B cell (primary cell): ENCODE results near the gene CTNNA1. TPM values are rescaled to one million over a fixed set of nuclear protein-coding genes. Genes with fewer than 3 reads are reported as not detected.

ENCODE experiments used
- ATAC-seq: fragments of 200-7000 bp; cut with Tn5 transposase; one replicate; pipeline ENCODE4 v1.10.0; 2021; ENCODE audit warnings: low read depth, mild to moderate bottlenecking, moderate number of reproducible peaks, moderate library complexity
- CTCF ChIA-PET: fragments of 350-600 bp; sonication (Branson Sonifier 250); formaldehyde crosslinking; loops from one replicate; lab custom pipeline; 2021; ENCODE audit warnings: antibody characterized with exemption, inconsistent platforms; lab: Charles Lee
- POLR2A ChIA-PET: fragments of 350-600 bp; sonication (Branson Sonifier 250); formaldehyde crosslinking; loops from one replicate; lab custom pipeline; 2021; ENCODE audit warnings: antibody characterized with exemption; lab: Charles Lee
- DNase-seq: peaks from one replicate; pipeline ENCODE4 v3.0.0; 2013
- H2AFZ ChIP-seq: 2 replicates; pipeline ENCODE4 v1.6.1; 2012; ENCODE audit warnings: mild to moderate bottlenecking, low read depth, low read length; ENCODE audit not compliant: insufficient read depth, poor library complexity, severe bottlenecking
- H3K27ac ChIP-seq, 2 donors: 1 replicate in 1 of 2; 2 replicates in 1 of 2; pipeline ENCODE4 v1.5.1; 2012 to 2013; ENCODE audit warnings: low read length in 2 of 2, mild to moderate bottlenecking in 2 of 2, moderate library complexity in 1 of 2
- H3K27me3 ChIP-seq, 4 experiments: fragments of 200-600 bp in 1 of 4; sonication (generic) in 1 of 4; replicated peaks in 1 of 4; 1 replicate in 2 of 4; 2 replicates in 2 of 4; pipeline versions ENCODE4 v1.6.1 to v1.7.0; 2013 to 2016; ENCODE audit warnings: low read length in 3 of 4, mild to moderate bottlenecking in 2 of 4, mixed read lengths in 1 of 4, moderate library complexity in 1 of 4; ENCODE audit not compliant: insufficient read depth in 4 of 4, control insufficient read depth in 3 of 4; ENCODE audit errors: control extremely low read depth in 1 of 4
- H3K36me3 ChIP-seq, 2 experiments: replicated peaks in 1 of 2; 1 replicate in 1 of 2; 2 replicates in 1 of 2; pipeline versions ENCODE4 v1.6.1 to v1.7.1; 2013; ENCODE audit warnings: low read length in 1 of 2; ENCODE audit not compliant: insufficient read depth in 2 of 2, control insufficient read depth in 1 of 2; ENCODE audit errors: control extremely low read depth in 1 of 2, extremely low read depth in 1 of 2
- H3K4me1 ChIP-seq, 2 donors: fragments of 200-600 bp in 1 of 2; sonication (generic) in 1 of 2; 1 replicate in 1 of 2; 2 replicates in 1 of 2; pipeline versions ENCODE4 v1.5.1 to v1.6.1; 2013 to 2017; ENCODE audit warnings: low read length in 2 of 2; ENCODE audit not compliant: control insufficient read depth in 2 of 2, insufficient read depth in 2 of 2
- H3K4me2 ChIP-seq: replicated peaks from 2 replicates; pipeline ENCODE3; 2012; ENCODE audit warnings: mild to moderate bottlenecking, low read depth, low read length; ENCODE audit not compliant: poor library complexity, severe bottlenecking
- H3K4me3 ChIP-seq, 5 experiments: fragments of 200-600 bp in 1 of 5; sonication (generic) in 1 of 5; 1 replicate in 3 of 5; 2 replicates in 2 of 5; pipeline versions ENCODE4 v1.5.1 to v1.7.0; 2011 to 2016; ENCODE audit warnings: low read length in 4 of 5, mild to moderate bottlenecking in 4 of 5, low read depth in 2 of 5, control low read depth in 1 of 5, moderate library complexity in 1 of 5; ENCODE audit not compliant: insufficient read depth in 1 of 5; ENCODE audit errors: control extremely low read depth in 1 of 5, extremely low read depth in 1 of 5
- H3K79me2 ChIP-seq: fragments of 200-600 bp; sonication (generic); one replicate; pipeline ENCODE4 v1.6.0; 2016; ENCODE audit warnings: low read length; ENCODE audit not compliant: control insufficient read depth, insufficient read depth
- H3K9ac ChIP-seq: fragments of 200-600 bp; sonication (generic); 2 replicates; pipeline ENCODE4 v1.6.1; 2017; ENCODE audit warnings: mild to moderate bottlenecking, low read length, moderate library complexity
- H3K9me3 ChIP-seq, 3 donors: one replicate each; pipeline versions ENCODE4 v1.6.1 to v1.7.1; 2013; ENCODE audit warnings: low read length in 2 of 3; ENCODE audit not compliant: control insufficient read depth in 2 of 3, insufficient read depth in 1 of 3; ENCODE audit errors: control extremely low read depth in 1 of 3
- H4K20me1 ChIP-seq: 2 replicates; pipeline ENCODE4 v1.6.0; 2012; ENCODE audit warnings: mild to moderate bottlenecking, low read length; ENCODE audit not compliant: insufficient read depth, control insufficient read depth, poor library complexity, severe bottlenecking
- H3K27ac Mint-ChIP-seq: one replicate; pipeline ENCODE4 v1.8.0; 2021; ENCODE audit warnings: mixed read lengths
- H3K27me3 Mint-ChIP-seq: one replicate; pipeline ENCODE4 v1.8.0; 2021; ENCODE audit warnings: mixed read lengths
- H3K4me1 Mint-ChIP-seq: one replicate; pipeline ENCODE4 v1.8.0; 2021; ENCODE audit warnings: mixed read lengths
- H3K4me3 Mint-ChIP-seq: one replicate; pipeline ENCODE4 v1.8.0; 2021; ENCODE audit warnings: mixed read lengths
- H3K9me3 Mint-ChIP-seq: one replicate; pipeline ENCODE4 v1.8.0; 2022; ENCODE audit warnings: mixed read lengths; ENCODE audit not compliant: insufficient read depth
- CTCF ChIP-seq: fragments of 200-600 bp; IDR thresholded peaks from one replicate; pipeline ENCODE4 v1.8.0; 2022; ENCODE audit warnings: antibody characterized with exemption, mild to moderate bottlenecking
- EZH2 ChIP-seq: IDR thresholded peaks from 2 replicates; pipeline ENCODE4 v1.6.1; 2012; ENCODE audit warnings: borderline replicate concordance, low read depth, mild to moderate bottlenecking, moderate library complexity, low read length; ENCODE audit not compliant: insufficient read depth, poor library complexity, severe bottlenecking
- WGBS: methylation state at CpG from one replicate; pipeline ENCODE4 v1.1.5; 2013; ENCODE audit warnings: missing lambda C conversion rate; ENCODE audit not compliant: insufficient coverage; 5-methylcytosine and 5-hydroxymethylcytosine counted together
- intact Hi-C: fragments of 100-400 bp; cut with micrococcal nuclease; formaldehyde crosslinking; loops from one replicate; pipeline ENCODE4 v1.10.0; 2022
- polyA plus RNA-seq: library from polyadenylated mRNA; depleted of rRNA; stranded (reverse); fragments of >200 nt; gene quantifications from 2 replicates; pipeline ENCODE4 v1.2.3, GENCODE V29; 2012
- total RNA-seq, 2 donors: library from RNA; stranded (reverse); fragments of 120-200 nt in 1 of 2; gene quantifications; 1 replicate in 1 of 2; 2 replicates in 1 of 2; pipeline versions ENCODE4 v1.2.3 to v1.2.4, GENCODE V29; 2013 to 2022

CTNNA1 gene
- total and polyA plus RNA-seq, 2 donors (not counting 1 experiment from before 2014, with no cell fraction given): 22.7 to 96.0 TPM

DNA sequence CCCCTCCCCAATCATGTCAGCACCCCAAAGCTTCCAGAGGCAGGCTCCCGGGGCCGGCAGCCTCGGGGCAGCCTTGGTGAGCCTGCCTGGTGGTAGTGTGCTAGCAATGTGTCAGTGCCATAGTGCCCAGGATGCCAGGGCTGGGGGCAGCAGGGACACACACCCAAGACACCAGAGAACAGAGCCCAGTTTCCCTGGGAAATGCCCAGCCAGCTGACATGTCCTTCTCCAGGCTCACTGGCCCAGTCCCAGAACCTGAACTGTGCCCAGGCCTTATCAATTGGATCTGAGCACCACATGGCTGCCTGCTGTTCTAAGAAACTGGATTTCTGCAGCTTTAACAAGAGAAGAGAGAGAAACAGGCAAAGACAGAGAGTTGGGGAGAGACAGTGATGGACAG is 196.8 kb downstream of the CTNNA1 start:
- no peak overlapping the region for H3K4me2 ChIP-seq
- DNase-seq: no peak
- Mint-ChIP-seq H3K27me3 (no peaks in the 10 kb centered on the region), H3K4me3 (no peak overlapping the region), H3K4me1 (peaks cover 22% of the 10 kb centered on the region), H3K9me3 (no peaks in the 10 kb centered on the region), H3K27ac (no peak overlapping the region)
- no peaks in the 10 kb centered on the region for H4K20me1 ChIP-seq
- no peaks in the 10 kb centered on the region for H3K9me3 ChIP-seq
- no peak for ATAC-seq
- TF ChIP-seq CTCF: no peak
- TF ChIP-seq EZH2: no peak
- H3K4me1 ChIP-seq: peaks cover 13% of the 10 kb centered on the region in 2 donors
- WGBS: no CpG with 5 or more reads among the region's 3 CpGs
- H3K9ac ChIP-seq: no peak overlapping the region
- H2AFZ ChIP-seq: no peak overlapping the region
- intact Hi-C loops: no loop called here
- H3K27me3 ChIP-seq: no peaks in the 10 kb centered on the region
- no peaks in the 10 kb centered on the region for H3K79me2 ChIP-seq
- POLR2A ChIA-PET: no interaction called here
- CTCF ChIA-PET: interaction anchor here (0.6 to 1.0 kb wide), 2 partner anchors 158 to 1194 kb away, joined by 3 read pairs; no protein-coding TSS in a partner anchor
- H3K36me3 ChIP-seq: peaks cover 0 to 15% of the 10 kb centered on the region in 2 experiments
- H3K4me3 ChIP-seq: no peak overlapping the region
- no peak overlapping the region for H3K27ac ChIP-seq

- ChIA-PET CTCF (interaction anchor here (0.6 kb wide), 1 partner anchor 1194 kb away, joined by 3 read pairs; no protein-coding TSS in a partner anchor), POLR2A (no interaction called here)
- Histone ChIP-seq H3K4me3 (no peak overlapping the region), H4K20me1 (no peaks in the 10 kb centered on the region), H2AFZ (no peak overlapping the region), H3K4me2 (no peak overlapping the region), H3K36me3 (peaks cover 0 to 15% of the 10 kb centered on the region in 2 experiments), H3K79me2 (no peaks in the 10 kb centered on the region), H3K27me3 (no peaks in the 10 kb centered on the region), H3K9me3 (no peaks in the 10 kb centered on the region), H3K27ac (no peak overlapping the region), H3K4me1 (peaks cover 13% of the 10 kb centered on the region in 2 donors), H3K9ac (no peak overlapping the region)
- ATAC-seq: no peak
- Mint-ChIP-seq H3K9me3 (no peaks in the 10 kb centered on the region), H3K4me3 (no peak overlapping the region), H3K27ac (no peak overlapping the region), H3K27me3 (no peaks in the 10 kb centered on the region), H3K4me1 (peaks cover 22% of the 10 kb centered on the region)
- intact Hi-C loops: no loop called here
- 93% methylated on average over 14 of the region's 14 CpGs for WGBS
- TF ChIP-seq CTCF (no peak), EZH2 (no peak)
- no peak for DNase-seq
Measured at GRCh38 chr5:138950421-138951031, 197.3 kb downstream of the CTNNA1 start.
